Measurements from ENCODE around the gene EPC1. TPM values are rescaled to one million over a fixed set of nuclear protein-coding genes. Genes with fewer than 3 reads are reported as not detected.

Gene EPC1
- total RNA-seq, 1 donor from 2014 or later = 40.3 TPM

Other genes starting within 250 kb of the EPC1 start
- 22.8 TPM for gene CCDC7, start 99.0 kb upstream of the EPC1 start, total RNA-seq